Keratinocyte (primary cell): ENCODE data around the gene MPPED1. TPM values are rescaled to one million over a fixed set of nuclear protein-coding genes. Genes with fewer than 3 reads are reported as not detected.

Experiments used
- DNase-seq: peaks from one replicate; pipeline ENCODE4 v3.0.0-alpha.2; 2011; ENCODE audit warnings: low read depth, missing footprints, low spot score
- FAIRE-seq: peaks from 2 replicates; lab custom pipeline; 2011; peaks lifted over from hg19 to GRCh38; lab: Jason Lieb, UNC
- H2AFZ ChIP-seq: 2 replicates; pipeline ENCODE4 v1.6.0; 2012; ENCODE audit warnings: low read length, control low read depth, inconsistent platforms; ENCODE audit not compliant: control insufficient read depth
- H3K27ac ChIP-seq: 2 replicates; pipeline ENCODE4 v1.5.1; 2011; ENCODE audit warnings: low read length; ENCODE audit not compliant: control insufficient read depth, insufficient read depth
- H3K27me3 ChIP-seq: 3 replicates; pipeline ENCODE4 v1.6.0; 2011; ENCODE audit warnings: low read length; ENCODE audit not compliant: control insufficient read depth, insufficient read depth; ENCODE audit errors: extremely low read depth
- H3K36me3 ChIP-seq, 2 experiments: 2 replicates in 1 of 2; 3 replicates in 1 of 2; pipeline ENCODE4 v1.5.1; 2011; ENCODE audit warnings: low read length in 2 of 2, mild to moderate bottlenecking in 1 of 2; ENCODE audit not compliant: control insufficient read depth in 2 of 2, insufficient read depth in 2 of 2; ENCODE audit errors: extremely low read depth in 1 of 2
- H3K4me1 ChIP-seq: 3 replicates; pipeline ENCODE4 v1.5.1; 2011; ENCODE audit warnings: low read length; ENCODE audit not compliant: control insufficient read depth, insufficient read depth; ENCODE audit errors: extremely low read depth
- H3K4me2 ChIP-seq: 3 replicates; pipeline ENCODE4 v1.6.0; 2011; ENCODE audit warnings: low read depth, low read length; ENCODE audit not compliant: control insufficient read depth, insufficient read depth; ENCODE audit errors: extremely low read depth
- H3K4me3 ChIP-seq, 3 experiments: fragments of 200-600 bp in 1 of 3; sonication (generic) in 1 of 3; 2 replicates in 2 of 3; 3 replicates in 1 of 3; pipeline ENCODE4 v1.5.1; 2011 to 2016; ENCODE audit warnings: low read length in 3 of 3, mild to moderate bottlenecking in 3 of 3, control low read depth in 2 of 3, inconsistent platforms in 1 of 3, low read depth in 1 of 3, mixed read lengths in 1 of 3, mixed run types in 1 of 3, moderate library complexity in 1 of 3; ENCODE audit not compliant: control insufficient read depth in 2 of 3, insufficient read depth in 2 of 3; ENCODE audit errors: extremely low read depth in 1 of 3
- H3K79me2 ChIP-seq: 2 replicates; pipeline ENCODE4 v1.6.0; 2012; ENCODE audit warnings: low read length; ENCODE audit not compliant: control insufficient read depth, insufficient read depth
- H3K9ac ChIP-seq: 3 replicates; pipeline ENCODE4 v1.6.0; 2011; ENCODE audit warnings: low read length; ENCODE audit not compliant: control insufficient read depth, insufficient read depth; ENCODE audit errors: extremely low read depth
- H3K9me1 ChIP-seq: 3 replicates; pipeline ENCODE4 v1.6.0; 2011; ENCODE audit warnings: low read length; ENCODE audit not compliant: control insufficient read depth, insufficient read depth; ENCODE audit errors: extremely low read depth
- H3K9me3 ChIP-seq: 2 replicates; pipeline ENCODE4 v1.5.1; 2012; ENCODE audit warnings: low read depth, low read length; ENCODE audit not compliant: control insufficient read depth
- H4K20me1 ChIP-seq: 3 replicates; pipeline ENCODE4 v1.6.0; 2011; ENCODE audit warnings: low read length; ENCODE audit not compliant: control insufficient read depth, insufficient read depth; ENCODE audit errors: extremely low read depth
- EZH2 ChIP-seq: IDR thresholded peaks from one replicate; pipeline ENCODE4 v1.6.1; 2012; ENCODE audit warnings: inconsistent platforms, mild to moderate bottlenecking, low read length, moderate library complexity
- dilution Hi-C: fragments of 300-500 bp; cut with MboI; formaldehyde crosslinking; loops from one replicate; pipeline ENCODE4 v1.7.0; 2020; ENCODE audit warnings: low sequenced_read_pairs; ENCODE audit not compliant: extremely low pct_ligation_motif_present
- polyA plus RNA-seq, 5 experiments: library from polyadenylated mRNA; depleted of rRNA in 3 of 5; stranded (reverse) in 3 of 5; stranded (forward) in 1 of 5; unstranded in 1 of 5; fragments of >200 nt; gene quantifications; 1 replicate in 1 of 5; 2 replicates in 3 of 5; 3 replicates in 1 of 5; pipeline versions ENCODE4 v1.2.1 to v1.2.3, GENCODE V29; 2011 to 2012; ENCODE audit warnings: missing spikeins in 2 of 5, low read depth in 1 of 5, low replicate concordance in 1 of 5
- TF ChIP-seq, protein P1 (sequence below), 3 experiments: IDR thresholded peaks in 1 of 3; conservative IDR thresholded peaks in 1 of 3; optimal IDR thresholded peaks in 1 of 3; 2 replicates in 2 of 3; 3 replicates in 1 of 3; pipeline versions ENCODE3 to v1.5.1; 2011; ENCODE audit warnings: low read length in 3 of 3, mild to moderate bottlenecking in 3 of 3, moderate library complexity in 2 of 3, control low read depth in 1 of 3, inconsistent platforms in 1 of 3; ENCODE audit not compliant: insufficient read depth in 2 of 3; ENCODE audit errors: extremely low read depth in 1 of 3

Gene MPPED1
- polyA plus RNA-seq, 1 donor (not counting 4 experiments of a cell fraction or from before 2014, with no cell fraction given) = not detected

DNA sequence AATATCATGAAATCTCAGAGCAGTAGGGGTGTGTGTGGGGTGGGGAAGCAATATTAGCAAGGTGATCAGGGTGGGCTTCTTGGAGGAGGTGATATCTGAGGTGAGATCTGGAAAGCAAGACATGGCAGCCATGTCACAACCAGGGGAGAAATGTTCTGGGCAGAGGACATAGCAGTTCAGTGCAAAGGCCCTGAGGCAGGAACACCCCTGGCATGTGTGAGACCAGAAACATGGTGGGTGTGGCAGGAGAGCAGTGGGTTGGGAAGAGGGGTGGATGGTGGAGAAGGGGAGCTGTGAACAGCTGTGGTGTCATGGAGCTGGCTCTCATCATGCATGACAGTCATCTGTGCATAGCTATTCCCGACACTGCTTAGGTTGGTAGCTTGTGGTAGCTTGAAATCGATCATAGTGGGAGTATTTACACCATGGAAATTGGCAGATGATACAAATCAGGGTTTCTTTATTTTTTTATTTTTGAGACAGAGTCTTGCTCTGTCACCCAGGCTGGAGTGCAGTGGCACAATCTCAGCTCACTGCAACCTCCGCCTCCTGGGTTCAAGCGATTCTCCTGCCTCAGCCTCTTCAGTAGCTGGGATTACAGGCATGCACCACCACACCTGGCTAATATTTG is 17.9 kb upstream of the MPPED1 start:
- Histone ChIP-seq H3K4me1 (no peaks in the 10 kb centered on the region), H3K9me1 (no peaks in the 10 kb centered on the region), H3K27ac (no peak overlapping the region), H2AFZ (no peak overlapping the region), H3K79me2 (no peaks in the 10 kb centered on the region), H3K9ac (no peak overlapping the region), H3K4me3 (no peak overlapping the region), H3K4me2 (no peak overlapping the region), H3K36me3 (no peaks in the 10 kb centered on the region), H4K20me1 (no peaks in the 10 kb centered on the region), H3K9me3 (no peaks in the 10 kb centered on the region), H3K27me3 (peaks cover 33% of the 10 kb centered on the region)
- no peak for TF ChIP-seq EZH2
- TF ChIP-seq, protein P1, sequence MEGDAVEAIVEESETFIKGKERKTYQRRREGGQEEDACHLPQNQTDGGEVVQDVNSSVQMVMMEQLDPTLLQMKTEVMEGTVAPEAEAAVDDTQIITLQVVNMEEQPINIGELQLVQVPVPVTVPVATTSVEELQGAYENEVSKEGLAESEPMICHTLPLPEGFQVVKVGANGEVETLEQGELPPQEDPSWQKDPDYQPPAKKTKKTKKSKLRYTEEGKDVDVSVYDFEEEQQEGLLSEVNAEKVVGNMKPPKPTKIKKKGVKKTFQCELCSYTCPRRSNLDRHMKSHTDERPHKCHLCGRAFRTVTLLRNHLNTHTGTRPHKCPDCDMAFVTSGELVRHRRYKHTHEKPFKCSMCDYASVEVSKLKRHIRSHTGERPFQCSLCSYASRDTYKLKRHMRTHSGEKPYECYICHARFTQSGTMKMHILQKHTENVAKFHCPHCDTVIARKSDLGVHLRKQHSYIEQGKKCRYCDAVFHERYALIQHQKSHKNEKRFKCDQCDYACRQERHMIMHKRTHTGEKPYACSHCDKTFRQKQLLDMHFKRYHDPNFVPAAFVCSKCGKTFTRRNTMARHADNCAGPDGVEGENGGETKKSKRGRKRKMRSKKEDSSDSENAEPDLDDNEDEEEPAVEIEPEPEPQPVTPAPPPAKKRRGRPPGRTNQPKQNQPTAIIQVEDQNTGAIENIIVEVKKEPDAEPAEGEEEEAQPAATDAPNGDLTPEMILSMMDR (optimal IDR thresholded peaks at IDR 0.05 in 1 of 3, IDR thresholded peaks at IDR 0.05 in 1 of 3, conservative IDR thresholded peaks at IDR 0.05 in 1 of 3; ENCODE audit: extremely low read depth in 1 of 3, insufficient read depth in 2 of 3, low read length in 3 of 3) = no peak
- dilution Hi-C loops = no loop called here
- DNase-seq (no peak), FAIRE-seq (no peak)

DNA sequence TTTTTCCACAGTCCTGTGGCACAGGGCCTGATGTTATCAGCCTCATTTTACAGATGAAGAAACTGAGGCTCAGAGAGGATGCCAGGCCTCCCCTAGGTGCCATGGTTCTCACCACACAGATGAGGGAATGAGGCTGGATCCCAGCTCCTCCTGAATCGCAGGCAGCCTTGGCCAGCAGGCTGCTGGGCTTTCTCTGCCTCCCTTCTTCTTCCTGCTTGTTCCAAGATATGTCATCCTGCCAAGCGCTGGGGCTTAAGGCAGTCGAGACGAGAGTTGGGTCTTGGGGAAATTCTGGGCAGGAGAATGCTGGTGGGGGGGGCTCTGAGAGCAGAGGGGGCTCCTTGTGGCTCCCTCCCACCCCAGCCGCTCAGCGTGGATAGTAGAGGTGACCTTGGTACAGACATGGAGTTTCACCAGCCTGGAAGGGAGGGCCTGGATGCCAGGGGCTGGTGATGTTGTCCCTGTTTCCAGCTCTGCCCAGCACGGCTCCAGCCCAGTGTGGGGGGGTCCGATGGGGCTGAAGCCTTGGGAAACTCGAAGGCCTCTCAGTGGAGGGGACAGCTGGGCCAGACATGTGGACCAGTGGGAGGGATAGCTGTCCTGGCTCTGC is 16.6 kb upstream of the MPPED1 start:
- peaks cover 34% of the 10 kb centered on the region for H3K27me3 ChIP-seq
- DNase-seq = no peak
- dilution Hi-C loops = no loop called here

More for the DNA sequence above, 16.6 kb upstream of the MPPED1 start:
- H3K9ac ChIP-seq = no peak overlapping the region
- FAIRE-seq = no peak
- no peaks in the 10 kb centered on the region for H3K36me3 ChIP-seq
- H3K9me3 ChIP-seq = no peaks in the 10 kb centered on the region
- H2AFZ ChIP-seq = no peak overlapping the region
- no peaks in the 10 kb centered on the region for H4K20me1 ChIP-seq
- no peak overlapping the region for H3K27ac ChIP-seq
- no peaks in the 10 kb centered on the region for H3K79me2 ChIP-seq
- TF ChIP-seq, protein P1 (optimal IDR thresholded peaks at IDR 0.05 in 1 of 3, IDR thresholded peaks at IDR 0.05 in 1 of 3, conservative IDR thresholded peaks at IDR 0.05 in 1 of 3; ENCODE audit: extremely low read depth in 1 of 3, insufficient read depth in 2 of 3, low read length in 3 of 3) = no peak
- no peak for TF ChIP-seq EZH2
- H3K9me1 ChIP-seq = no peaks in the 10 kb centered on the region
- no peak overlapping the region for H3K4me3 ChIP-seq
- no peaks in the 10 kb centered on the region for H3K4me1 ChIP-seq
- no peak overlapping the region for H3K4me2 ChIP-seq
